A549 (cell line): Measurements from ENCODE around the gene TMEM163. TPM values are rescaled to one million over a fixed set of nuclear protein-coding genes. Genes with fewer than 3 reads are reported as not detected.

Source experiments
- ATAC-seq, 2 experiments: fragments of 200-7000 bp in 1 of 2; fragments of >200 bp in 1 of 2; cut with Nextera tagmentation in 1 of 2; cut with Tn5 transposase in 1 of 2; 3 replicates each; pipeline versions ENCODE4 v1.8.0 to v1.9.1; 2018 to 2020; ENCODE audit warnings: mild to moderate bottlenecking in 1 of 2, moderate library complexity in 1 of 2
- CTCF ChIA-PET: fragments of 300-600 bp; sonication (Branson Sonifier 250); formaldehyde crosslinking; extraction: SDS; loops from one replicate; lab custom pipeline; 2021; ENCODE audit warnings: antibody characterized with exemption, inconsistent platforms; lab: Yijun Ruan, JAX
- POLR2A ChIA-PET: fragments of 350-600 bp; formaldehyde crosslinking; extraction: SDS; loops from one replicate; lab custom pipeline; 2021; ENCODE audit warnings: antibody characterized with exemption, inconsistent platforms; lab: Yijun Ruan, JAX
- DNase-seq, 2 experiments: peaks; one replicate each; pipeline versions ENCODE4 v3.0.0 to v3.0.0-alpha.2; 2011 to 2016; ENCODE audit warnings: low read depth in 1 of 2, low spot score in 1 of 2
- FAIRE-seq: peaks from 2 replicates; lab custom pipeline; 2011; peaks lifted over from hg19 to GRCh38; lab: Jason Lieb, UNC
- H3K27ac ChIP-seq, 2 experiments: fragments of >200 bp; sonication (Bioruptor Twin); formaldehyde crosslinking; 3 replicates each; pipeline ENCODE4 v1.5.1; 2016 to 2017
- H3K4me1 ChIP-seq: fragments of >200 bp; sonication (Bioruptor Twin); formaldehyde crosslinking; 3 replicates; pipeline ENCODE4 v1.6.1; 2016
- H3K4me2 ChIP-seq: fragments of >200 bp; sonication (Bioruptor Twin); formaldehyde crosslinking; 3 replicates; pipeline ENCODE4 v1.6.1; 2016
- H3K4me3 ChIP-seq: fragments of >200 bp; sonication (Bioruptor Twin); formaldehyde crosslinking; 3 replicates; pipeline ENCODE4 v1.5.1; 2016
- H3K9me3 ChIP-seq: fragments of >200 bp; sonication (Bioruptor Twin); formaldehyde crosslinking; 3 replicates; pipeline ENCODE4 v1.6.1; 2016
- CEBPB ChIP-seq, 2 experiments: fragments of >200 bp in 1 of 2; sonication (Bioruptor Twin) in 1 of 2; formaldehyde crosslinking in 1 of 2; IDR thresholded peaks; 2 replicates each; pipeline ENCODE4 v1.6.1; 2012 to 2016
- CTCF ChIP-seq: fragments of >200 bp; sonication (Bioruptor Twin); formaldehyde crosslinking; IDR thresholded peaks from 3 replicates; pipeline ENCODE4 v1.5.1; 2016
- EHMT2 ChIP-seq: fragments of 200-600 bp; sonication (generic); IDR thresholded peaks from 2 replicates; pipeline ENCODE4 v1.6.1; 2016; ENCODE audit warnings: antibody characterized with exemption, low read depth, mild to moderate bottlenecking, moderate library complexity
- FOSB ChIP-seq: fragments of 250-450 bp; sonication (Bioruptor Pico); IDR thresholded peaks from 2 replicates; pipeline ENCODE4 v1.5.0; 2020; ENCODE audit warnings: mild to moderate bottlenecking, moderate library complexity
- FOSL2 ChIP-seq, 2 experiments: fragments of 450-650 bp in 1 of 2; fragments of >200 bp in 1 of 2; sonication (Bioruptor Twin) in 1 of 2; formaldehyde crosslinking; IDR thresholded peaks; 2 replicates each; pipeline versions ENCODE4 v1.5.0 to v1.6.1; 2016 to 2020; ENCODE audit warnings: mild to moderate bottlenecking in 1 of 2, moderate library complexity in 1 of 2
- FOXS1 ChIP-seq: fragments of 250-450 bp; sonication (Bioruptor Pico); IDR thresholded peaks from 2 replicates; pipeline ENCODE4 v1.5.0; 2020; ENCODE audit warnings: mild to moderate bottlenecking, moderate library complexity
- GATA3 ChIP-seq: IDR thresholded peaks from 2 replicates; pipeline ENCODE4 v1.6.1; 2012; ENCODE audit warnings: borderline replicate concordance
- HDAC2 ChIP-seq: fragments of 200-600 bp; sonication (generic); IDR thresholded peaks from 2 replicates; pipeline ENCODE4 v1.6.1; 2016
- HES2 ChIP-seq: fragments of >200 bp; sonication (Bioruptor Twin); formaldehyde crosslinking; IDR thresholded peaks from 2 replicates; pipeline ENCODE4 v1.6.1; 2016
- HEYL ChIP-seq: fragments of 250-450 bp; sonication (Bioruptor Pico); IDR thresholded peaks from 2 replicates; pipeline ENCODE4 v1.8.0; 2021; ENCODE audit warnings: mild to moderate bottlenecking, moderate library complexity
- HMGXB4 ChIP-seq: fragments of 250-450 bp; sonication (Bioruptor Pico); IDR thresholded peaks from 2 replicates; pipeline ENCODE4 v1.5.0; 2021; ENCODE audit warnings: mild to moderate bottlenecking, moderate library complexity, borderline replicate concordance
- HOXB13 ChIP-seq: fragments of 250-450 bp; sonication (Bioruptor Pico); IDR thresholded peaks from 2 replicates; pipeline ENCODE4 v1.5.0; 2020; ENCODE audit warnings: low read depth, mild to moderate bottlenecking, moderate library complexity
- KDM1A ChIP-seq: fragments of 200-600 bp; sonication (generic); IDR thresholded peaks from 2 replicates; pipeline ENCODE4 v1.6.1; 2016; ENCODE audit warnings: low read depth, mild to moderate bottlenecking
- KDM5A ChIP-seq: fragments of 200-600 bp; sonication (generic); IDR thresholded peaks from 2 replicates; pipeline ENCODE4 v1.6.1; 2016; ENCODE audit warnings: antibody characterized with exemption, mild to moderate bottlenecking
- MAFK ChIP-seq: fragments of 450-650 bp; IDR thresholded peaks from 2 replicates; pipeline ENCODE4 v1.6.1; 2014; ENCODE audit not compliant: partially characterized antibody
- MAZ ChIP-seq: fragments of 150-350 bp; IDR thresholded peaks from 2 replicates; pipeline ENCODE4 v1.6.1; 2014; ENCODE audit warnings: antibody characterized with exemption, low read depth, low read length, borderline replicate concordance
- MYC ChIP-seq: IDR thresholded peaks from 2 replicates; pipeline ENCODE4 v1.6.1; 2012; ENCODE audit warnings: mild to moderate bottlenecking, inconsistent platforms, low read length, improper control_type of control experiment, borderline replicate concordance
- NFE2L2 ChIP-seq: fragments of 150-350 bp; conservative IDR thresholded peaks from 2 replicates; pipeline ENCODE4 v1.6.1; 2014; ENCODE audit warnings: low read length
- NR3C1 ChIP-seq: fragments of >200 bp; sonication (Bioruptor Twin); formaldehyde crosslinking; IDR thresholded peaks from 3 replicates; pipeline ENCODE4 v1.6.1; 2017
- POLR2A ChIP-seq: IDR thresholded peaks from 2 replicates; pipeline ENCODE4 v1.6.1; 2012; ENCODE audit warnings: mild to moderate bottlenecking, low read length
- POLR2AphosphoS2 ChIP-seq: conservative IDR thresholded peaks from 2 replicates; pipeline ENCODE4 v1.6.1; 2012; ENCODE audit warnings: low read length, improper control_type of control experiment, inconsistent platforms
- RAD21 ChIP-seq, 2 experiments: fragments of >200 bp in 1 of 2; sonication (Bioruptor Twin) in 1 of 2; formaldehyde crosslinking in 1 of 2; IDR thresholded peaks in 1 of 2; conservative IDR thresholded peaks in 1 of 2; 2 replicates in 1 of 2; 3 replicates in 1 of 2; pipeline ENCODE4 v1.6.1; 2012 to 2018; ENCODE audit warnings: inconsistent platforms in 1 of 2
- RARB ChIP-seq: fragments of 250-450 bp; sonication (Bioruptor Pico); IDR thresholded peaks from 2 replicates; pipeline ENCODE4 v1.8.0; 2021; ENCODE audit warnings: mild to moderate bottlenecking, moderate library complexity
- RCOR1 ChIP-seq: fragments of 150-350 bp; IDR thresholded peaks from 2 replicates; pipeline ENCODE4 v1.6.1; 2014; ENCODE audit warnings: antibody characterized with exemption, low read length, low read depth
- RNF2 ChIP-seq: fragments of 200-600 bp; sonication (generic); IDR thresholded peaks from 2 replicates; pipeline ENCODE4 v1.6.1; 2016; ENCODE audit warnings: low read depth, mild to moderate bottlenecking, antibody characterized with exemption, moderate library complexity, borderline replicate concordance
- SMC3 ChIP-seq: fragments of >200 bp; sonication (Bioruptor Twin); formaldehyde crosslinking; IDR thresholded peaks from 3 replicates; pipeline ENCODE4 v1.6.1; 2018; ENCODE audit warnings: inconsistent platforms
- SREBF2 ChIP-seq: fragments of 450-650 bp; IDR thresholded peaks from 2 replicates; pipeline ENCODE4 v1.6.1; 2014; ENCODE audit warnings: mild to moderate bottlenecking, moderate library complexity
- ZNF302 ChIP-seq: fragments of 250-450 bp; sonication (Bioruptor Pico); IDR thresholded peaks from 2 replicates; pipeline ENCODE4 v1.9.0; 2021; ENCODE audit warnings: inconsistent platforms, mild to moderate bottlenecking, moderate library complexity
- whole genome bisulfite sequencing: methylation state at CpG from one replicate; pipeline ENCODE4 v1.1.6; 2017; ENCODE audit errors: missing lambda C conversion rate; 5-methylcytosine and 5-hydroxymethylcytosine counted together
- polyA plus RNA-seq, 4 experiments: library from polyadenylated mRNA; depleted of rRNA in 3 of 4; stranded (reverse); fragments of >200 nt; fragmentation: RNase III in 1 of 4; extraction: RNeasy Plus Mini Kit Qiagen cat#74134 plus additional on column Dnase treatment in 1 of 4; gene quantifications; 2 replicates in 3 of 4; 3 replicates in 1 of 4; pipeline ENCODE4 v1.2.3, GENCODE V29; 2011 to 2017

Gene TMEM163
- polyA plus RNA-seq, 2 of the 4 experiments (the other 2 are of a cell fraction) = not detected

- no peak for FAIRE-seq
- Histone ChIP-seq H3K4me3 (no peak overlapping the region), H3K4me1 (no peaks in the 10 kb centered on the region), H3K4me2 (no peak overlapping the region), H3K9me3 (no peaks in the 10 kb centered on the region)
- WGBS = 93% methylated on average over 10 of the region's 10 CpGs
- ATAC-seq = no peak
- ChIA-PET POLR2A (no interaction called here), CTCF (interaction anchor here (1.3 to 6.8 kb wide), 4 partner anchors 8 to 336 kb away, joined by 3 to 45 read pairs (median 4); no protein-coding TSS in a partner anchor)
- no peak for DNase-seq
- TF ChIP-seq FOSB (CRISPR knock-in tag) (no peak), MAFK (peak; percentile 3)
- TF ChIP-seq, all 56 proteins: peak for 1
- H3K27ac ChIP-seq = no peak overlapping the region
Observed at GRCh38 chr2:134453973-134454372, 264.8 kb downstream of the TMEM163 start.

DNA sequence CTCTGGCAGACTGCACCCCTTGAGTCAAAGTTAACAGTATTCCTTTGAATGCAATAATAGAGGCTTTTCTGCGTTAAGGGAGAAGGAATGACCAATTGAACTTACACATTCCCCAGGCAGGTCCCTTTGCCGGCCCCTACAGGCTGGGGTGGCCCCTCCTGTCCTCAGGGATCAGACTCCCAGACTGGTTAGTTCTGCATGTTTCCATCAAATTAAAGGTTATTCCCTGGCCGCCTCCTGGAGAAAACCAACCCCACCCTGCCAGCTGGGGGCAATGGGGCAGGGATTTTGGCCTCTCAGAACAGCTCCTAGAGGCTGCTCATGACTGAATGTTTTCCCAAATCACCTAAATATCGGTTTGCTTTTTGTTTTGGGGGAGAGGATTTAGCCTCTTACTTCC, 265.3 kb downstream of the TMEM163 start:
- FAIRE-seq = no peak
- CTCF ChIA-PET = interaction anchor here (1.0 to 6.8 kb wide), 4 partner anchors 41 to 335 kb away, joined by 3 to 45 read pairs (median 4); no protein-coding TSS in a partner anchor

GRCh38 chr2:134452042-134452733, 266.6 kb downstream of the TMEM163 start:
- H3K4me1 ChIP-seq = no peaks in the 10 kb centered on the region
- ATAC-seq (no peak), FAIRE-seq (no peak), DNase-seq (no peak)
- H3K27ac ChIP-seq = no peak overlapping the region
- no peak overlapping the region for H3K4me2 ChIP-seq
- TF ChIP-seq RCOR1 = no peak
- TF ChIP-seq SREBF2 = no peak
- TF ChIP-seq MAZ = no peak
- TF ChIP-seq HDAC2 = no peak
- no peak for TF ChIP-seq MYC
- TF ChIP-seq RAD21 (conservative IDR thresholded peaks at IDR 0.05 in 1 of 2, IDR thresholded peaks at IDR 0.05 in 1 of 2) = no peak
- TF ChIP-seq SMC3 = no peak
- no peak for TF ChIP-seq POLR2AphosphoS2
- no peak for TF ChIP-seq KDM1A
- no peak for TF ChIP-seq CTCF
- no peak for TF ChIP-seq FOSL2 (IDR thresholded peaks at IDR 0.05)
- TF ChIP-seq FOSL2 (CRISPR knock-in tag; IDR thresholded peaks at IDR 0.05) = no peak
- no peak for TF ChIP-seq HES2
- no peak for TF ChIP-seq FOXS1
- no peak for TF ChIP-seq POLR2A
- no peak for TF ChIP-seq GATA3
- POLR2A ChIA-PET = no interaction called here
- CTCF ChIA-PET = interaction anchor here (0.6 to 6.8 kb wide), 26 partner anchors 8 to 1213 kb away, joined by 3 to 45 read pairs (median 5); no protein-coding TSS in a partner anchor
- WGBS = 80% methylated on average over 9 of the region's 9 CpGs
- H3K4me3 ChIP-seq = no peak overlapping the region
- H3K9me3 ChIP-seq = no peaks in the 10 kb centered on the region

More for the DNA sequence above, 265.3 kb downstream of the TMEM163 start:
- no peak for DNase-seq
- no peak overlapping the region for H3K4me3 ChIP-seq
- no peaks in the 10 kb centered on the region for H3K4me1 ChIP-seq
- 81% methylated on average over 4 of the region's 4 CpGs for WGBS
- TF ChIP-seq RNF2 (no peak), NFE2L2 (no peak), CTCF (no peak), HEYL (CRISPR knock-in tag) (no peak), MAFK (no peak), HMGXB4 (no peak), NR3C1 (no peak), ZNF302 (CRISPR knock-in tag) (no peak), CEBPB (IDR thresholded peaks at IDR 0.05) (no peak), KDM5A (no peak), RAD21 (conservative IDR thresholded peaks at IDR 0.05 in 1 of 2, IDR thresholded peaks at IDR 0.05 in 1 of 2) (no peak), RARB (CRISPR knock-in tag) (no peak), EHMT2 (no peak), HOXB13 (CRISPR knock-in tag) (no peak)
- ATAC-seq = no peak
- H3K9me3 ChIP-seq = no peaks in the 10 kb centered on the region
- H3K27ac ChIP-seq = no peak overlapping the region
- no peak overlapping the region for H3K4me2 ChIP-seq
- POLR2A ChIA-PET = no interaction called here
